GM12878 (cell line): ENCODE results near the gene PREX1. TPM values are rescaled to one million over a fixed set of nuclear protein-coding genes. Genes with fewer than 3 reads are reported as not detected.
A peak's percentile ranks its signal among the peaks of the same experiment; 100 is the strongest.

Source experiments
- ATAC-seq: fragments of 200-7000 bp; cut with Tn5 transposase; 3 replicates; pipeline ENCODE4 v1.9.1; 2020; ENCODE audit warnings: mild to moderate bottlenecking, moderate library complexity
- BruUV-seq: library from RNA; stranded (reverse); fragments of 400-500 nt; replicated peaks from 2 replicates; lab custom pipeline; 2021; lab: Mats Ljungman, UMichigan
- CTCF ChIA-PET: fragments of 300-600 bp; sonication (Branson Sonifier 250); formaldehyde crosslinking; extraction: SDS; loops from one replicate; lab custom pipeline; 2021; ENCODE audit warnings: inconsistent platforms; lab: Yijun Ruan, JAX
- POLR2A ChIA-PET: fragments of 350-600 bp; formaldehyde crosslinking; extraction: SDS; loops from one replicate; lab custom pipeline; 2021; ENCODE audit warnings: inconsistent platforms; lab: Charles Lee
- RAD21 ChIA-PET: fragments of 300-600 bp; sonication (Branson Sonifier 250); formaldehyde crosslinking; loops from one replicate; lab custom pipeline; 2023; ENCODE audit warnings: antibody characterized with exemption; ENCODE audit not compliant: unreplicated experiment; lab: Charles Lee
- SMC1A ChIA-PET: fragments of 300-600 bp; sonication (Branson Sonifier 250); formaldehyde crosslinking; loops from one replicate; lab custom pipeline; 2023; ENCODE audit not compliant: unreplicated experiment, uncharacterized antibody; lab: Charles Lee
- DNase-seq: peaks from one replicate; pipeline ENCODE4 v3.0.0-alpha.2; 2011; ENCODE audit warnings: low read depth, low spot score
- FAIRE-seq: peaks from 3 replicates; lab custom pipeline; 2011; peaks lifted over from hg19 to GRCh38; lab: Jason Lieb, UNC
- H2AFZ ChIP-seq: 2 replicates; pipeline ENCODE4 v1.6.0; 2011; ENCODE audit warnings: low read depth, low read length, control low read depth; ENCODE audit not compliant: control insufficient read depth
- H3K27ac ChIP-seq: 2 replicates; pipeline ENCODE4 v1.5.1; 2011; ENCODE audit warnings: control low read depth; ENCODE audit not compliant: control insufficient read depth, insufficient read depth
- H3K27me3 ChIP-seq, 2 experiments: replicated peaks in 1 of 2; 2 replicates each; pipeline versions ENCODE4 v1.6.0 to v1.6.1; 2011; ENCODE audit warnings: low read length in 1 of 2; ENCODE audit not compliant: control insufficient read depth in 2 of 2, insufficient read depth in 2 of 2
- H3K36me3 ChIP-seq, 2 experiments: 2 replicates each; pipeline ENCODE4 v1.5.1; 2011; ENCODE audit warnings: low read length in 1 of 2; ENCODE audit not compliant: control insufficient read depth in 2 of 2, insufficient read depth in 2 of 2
- H3K4me1 ChIP-seq: 2 replicates; pipeline ENCODE4 v1.6.1; 2011; ENCODE audit warnings: mild to moderate bottlenecking, low read length, moderate library complexity, mixed read lengths; ENCODE audit not compliant: control insufficient read depth, insufficient read depth
- H3K4me2 ChIP-seq: 2 replicates; pipeline ENCODE4 v1.6.0; 2011; ENCODE audit warnings: control low read depth; ENCODE audit not compliant: control insufficient read depth, insufficient read depth
- H3K4me3 ChIP-seq: fragments of 200-600 bp; sonication (generic); 2 replicates; pipeline ENCODE4 v1.5.1; 2016
- H3K79me2 ChIP-seq: 2 replicates; pipeline ENCODE4 v1.6.0; 2011; ENCODE audit warnings: low read length; ENCODE audit not compliant: control insufficient read depth, insufficient read depth
- H3K9ac ChIP-seq: 2 replicates; pipeline ENCODE4 v1.8.0; 2011; ENCODE audit warnings: low read length, control low read depth, mixed read lengths; ENCODE audit not compliant: control insufficient read depth, insufficient read depth
- H3K9me3 ChIP-seq: replicated peaks from 3 replicates; pipeline ENCODE4 v1.5.1; 2011; ENCODE audit warnings: mild to moderate bottlenecking, low read length; ENCODE audit not compliant: control insufficient read depth, insufficient read depth
- H4K20me1 ChIP-seq: 2 replicates; pipeline ENCODE4 v1.6.0; 2011; ENCODE audit not compliant: control insufficient read depth, insufficient read depth
- CREM ChIP-seq: IDR thresholded peaks from 2 replicates; pipeline ENCODE4 v1.6.1; 2014; ENCODE audit warnings: antibody characterized with exemption, low read depth
- E2F4 ChIP-seq: IDR thresholded peaks from 2 replicates; pipeline ENCODE4 v1.6.1; 2012; ENCODE audit warnings: low read depth, low read length, improper control_type of control experiment
- E2F8 ChIP-seq: fragments of 450-650 bp; IDR thresholded peaks from 2 replicates; pipeline ENCODE4 v1.6.1; 2018; ENCODE audit warnings: mild to moderate bottlenecking, low read depth, moderate library complexity; ENCODE audit not compliant: partially characterized antibody
- EZH2 ChIP-seq: IDR thresholded peaks from 2 replicates; pipeline ENCODE4 v1.6.1; 2012; ENCODE audit warnings: low read depth, mild to moderate bottlenecking, control low read depth, inconsistent platforms, low read length, borderline replicate concordance; ENCODE audit not compliant: control insufficient read depth
- FOXM1 ChIP-seq: IDR thresholded peaks from 2 replicates; pipeline ENCODE4 v1.6.1; 2012; ENCODE audit warnings: low read depth, mild to moderate bottlenecking, inconsistent platforms, low read length, moderate library complexity
- GABPA ChIP-seq: IDR thresholded peaks from 2 replicates; pipeline ENCODE4 v1.6.1; 2014; ENCODE audit warnings: antibody characterized with exemption, low read depth, mild to moderate bottlenecking, inconsistent platforms
- GATAD2B ChIP-seq: fragments of 450-650 bp; conservative IDR thresholded peaks from 2 replicates; pipeline ENCODE4 v1.6.1; 2017; ENCODE audit warnings: low read depth, mild to moderate bottlenecking, moderate library complexity
- KLF5 ChIP-seq: fragments of 450-650 bp; IDR thresholded peaks from 2 replicates; pipeline ENCODE4 v1.6.1; 2014; ENCODE audit warnings: mild to moderate bottlenecking; ENCODE audit not compliant: partially characterized antibody
- MAX ChIP-seq: IDR thresholded peaks from 2 replicates; pipeline ENCODE4 v1.6.1; 2012; ENCODE audit warnings: low read depth, low read length, improper control_type of control experiment
- NR2F1 ChIP-seq: fragments of 450-650 bp; conservative IDR thresholded peaks from 2 replicates; pipeline ENCODE4 v1.6.1; 2017; ENCODE audit warnings: mild to moderate bottlenecking
- PAX5 ChIP-seq: IDR thresholded peaks from 2 replicates; pipeline ENCODE4 v1.6.1; 2011; ENCODE audit warnings: low read depth, low read length, borderline replicate concordance
- POLR2AphosphoS2 ChIP-seq: IDR thresholded peaks from 2 replicates; pipeline ENCODE4 v1.6.1; 2011; ENCODE audit warnings: low read depth, mild to moderate bottlenecking, low read length, improper control_type of control experiment, moderate library complexity
- RBBP5 ChIP-seq: fragments of 200-600 bp; sonication (generic); conservative IDR thresholded peaks from 2 replicates; pipeline ENCODE4 v1.6.1; 2016
- SIX5 ChIP-seq: IDR thresholded peaks from 2 replicates; pipeline ENCODE4 v1.6.1; 2011; ENCODE audit warnings: mild to moderate bottlenecking, low read depth, low read length, moderate library complexity; ENCODE audit not compliant: severe bottlenecking
- SREBF2 ChIP-seq: IDR thresholded peaks from 2 replicates; pipeline ENCODE4 v1.6.1; 2012; ENCODE audit warnings: mild to moderate bottlenecking, low read length
- SRF ChIP-seq, 2 experiments: IDR thresholded peaks; 2 replicates each; pipeline ENCODE4 v1.6.1; 2011; ENCODE audit warnings: low read depth in 2 of 2, low read length in 2 of 2, mild to moderate bottlenecking in 1 of 2, moderate library complexity in 1 of 2
- TARDBP ChIP-seq: IDR thresholded peaks from 2 replicates; pipeline ENCODE4 v1.6.1; 2016; ENCODE audit warnings: borderline replicate concordance
- USF2 ChIP-seq: IDR thresholded peaks from 2 replicates; pipeline ENCODE4 v1.6.1; 2011; ENCODE audit warnings: low read depth, low read length, improper control_type of control experiment, borderline replicate concordance
- ZNF24 ChIP-seq: fragments of 450-650 bp; IDR thresholded peaks from 2 replicates; pipeline ENCODE4 v1.6.1; 2017; ENCODE audit warnings: antibody characterized with exemption, mild to moderate bottlenecking
- WGBS: methylation state at CpG from one replicate; pipeline ENCODE4 v1.1.6; 2016; ENCODE audit warnings: low lambda C conversion rate; ENCODE audit not compliant: insufficient replicate concordance, insufficient coverage; ENCODE audit errors: missing lambda C conversion rate; 5-methylcytosine and 5-hydroxymethylcytosine counted together
- in situ Hi-C: fragments of 300-500 bp; cut with MboI; formaldehyde crosslinking; loops from 9 replicates; pipeline ENCODE4 v1.14.3; 2018; ENCODE audit warnings: mixed read lengths
- intact Hi-C: fragments of 100-400 bp; cut with micrococcal nuclease; formaldehyde crosslinking; loops from one replicate; pipeline ENCODE4 v1.14.2; 2022; ENCODE audit not compliant: unreplicated experiment
- polyA plus RNA-seq, 11 experiments: library from polyadenylated mRNA; depleted of rRNA in 4 of 11; unstranded in 6 of 11; stranded (reverse) in 5 of 11; fragments of >200 nt; fragmentation: Nextera tagmentation in 4 of 11; fragmentation: Illumina TruSeq in 1 of 11; extraction: Ambion mirVana in 4 of 11; extraction: Trizol in 1 of 11; gene quantifications; 1 replicate in 1 of 11; 2 replicates in 10 of 11; pipeline versions ENCODE4 v1.2.1 to v1.2.3, GENCODE V29; 2011 to 2016; ENCODE audit warnings: inconsistent platforms in 2 of 11, missing spikeins in 2 of 11, low read depth in 1 of 11
- total RNA-seq, 4 experiments: library from RNA; depleted of rRNA in 3 of 4; stranded (reverse); fragments of >200 nt in 3 of 4; fragmentation: Illumina TruSeq in 1 of 4; extraction: Trizol in 1 of 4; gene quantifications; 2 replicates each; pipeline versions ENCODE4 v1.2.1 to v1.2.3, GENCODE V29; 2013 to 2021

Gene PREX1
- total and polyA plus RNA-seq, 10 of the 15 experiments (the other 5 are each of a cell fraction or from before 2014, with no cell fraction given) = 2.6 to 114 (median 38.9) TPM

- in situ Hi-C loops (no loop called here), intact Hi-C loops (no loop called here)
- Histone ChIP-seq H3K4me1 (peaks cover 94% of the 10 kb centered on the region), H3K27ac (peak overlapping the region; percentile 83), H4K20me1 (no peaks in the 10 kb centered on the region), H3K79me2 (peaks cover 96% of the 10 kb centered on the region), H3K36me3 (peaks cover 3 to 11% of the 10 kb centered on the region in 2 experiments; a peak in 3 of 4 replicates), H2AFZ (no peak overlapping the region), H3K27me3 (no peaks in the 10 kb centered on the region), H3K9ac (no peak overlapping the region), H3K4me3 (no peak overlapping the region), H3K9me3 (no peaks in the 10 kb centered on the region), H3K4me2 (no peak overlapping the region)
- SMC1A ChIA-PET = interaction anchor here (0.7 kb wide), 1 partner anchor 70 kb away, joined by 3 read pairs; no protein-coding TSS in a partner anchor
- RAD21 ChIA-PET = interaction anchor here (0.9 to 4.9 kb wide), 3 partner anchors 16 to 41 kb away, joined by 3 to 37 read pairs (median 3); partner anchors contain the start of gene PREX1
- WGBS = 84% methylated on average over 8 of the region's 8 CpGs
- DNase-seq (no peak), FAIRE-seq (no peak), ATAC-seq (no peak)
- TF ChIP-seq GABPA (no peak), CREM (no peak), KLF5 (no peak), NR2F1 (no peak), POLR2AphosphoS2 (no peak), ZNF24 (no peak), SREBF2 (no peak), USF2 (no peak), MAX (no peak), E2F4 (no peak), RBBP5 (no peak), E2F8 (no peak), FOXM1 (no peak), SIX5 (no peak), SRF (IDR thresholded peaks at IDR 0.05; ENCODE audit: low read depth in 2 of 2, low read length in 2 of 2) (no peak), EZH2 (no peak), GATAD2B (no peak), PAX5 (no peak), TARDBP (no peak)
- no TSS peak for BruUV-seq
- POLR2A ChIA-PET = interaction anchor here (0.8 kb wide), 1 partner anchor 43 kb away, joined by 3 read pairs; no protein-coding TSS in a partner anchor
- CTCF ChIA-PET = no interaction called here
These were observed 42.0 kb downstream of the PREX1 start for GRCh38 chr20:48785801-48786200.
